ENCODE results near the gene ZNF148.

DNA sequence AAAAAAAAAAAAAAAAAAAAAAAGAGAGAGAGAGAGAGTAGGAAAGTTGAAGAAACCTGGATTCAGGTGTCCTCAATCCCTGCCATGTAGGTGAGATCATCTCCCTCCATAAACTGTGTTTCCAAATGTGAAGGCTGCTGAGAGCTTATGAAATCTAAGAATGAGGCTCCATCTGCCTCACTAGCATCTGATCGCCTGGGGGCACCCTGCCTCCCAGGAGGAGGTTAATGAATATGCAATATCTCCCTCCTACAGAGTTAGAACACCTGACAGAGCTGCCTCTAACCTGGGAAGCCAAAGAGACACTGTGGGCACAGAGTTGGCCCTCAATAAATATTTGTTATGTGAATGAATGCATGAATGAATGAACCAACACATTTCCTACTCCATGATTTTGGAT is 23.8 kb upstream of the ZNF148 start:
- TF ChIP-seq, protein P1, sequence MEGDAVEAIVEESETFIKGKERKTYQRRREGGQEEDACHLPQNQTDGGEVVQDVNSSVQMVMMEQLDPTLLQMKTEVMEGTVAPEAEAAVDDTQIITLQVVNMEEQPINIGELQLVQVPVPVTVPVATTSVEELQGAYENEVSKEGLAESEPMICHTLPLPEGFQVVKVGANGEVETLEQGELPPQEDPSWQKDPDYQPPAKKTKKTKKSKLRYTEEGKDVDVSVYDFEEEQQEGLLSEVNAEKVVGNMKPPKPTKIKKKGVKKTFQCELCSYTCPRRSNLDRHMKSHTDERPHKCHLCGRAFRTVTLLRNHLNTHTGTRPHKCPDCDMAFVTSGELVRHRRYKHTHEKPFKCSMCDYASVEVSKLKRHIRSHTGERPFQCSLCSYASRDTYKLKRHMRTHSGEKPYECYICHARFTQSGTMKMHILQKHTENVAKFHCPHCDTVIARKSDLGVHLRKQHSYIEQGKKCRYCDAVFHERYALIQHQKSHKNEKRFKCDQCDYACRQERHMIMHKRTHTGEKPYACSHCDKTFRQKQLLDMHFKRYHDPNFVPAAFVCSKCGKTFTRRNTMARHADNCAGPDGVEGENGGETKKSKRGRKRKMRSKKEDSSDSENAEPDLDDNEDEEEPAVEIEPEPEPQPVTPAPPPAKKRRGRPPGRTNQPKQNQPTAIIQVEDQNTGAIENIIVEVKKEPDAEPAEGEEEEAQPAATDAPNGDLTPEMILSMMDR (IDR thresholded peaks at IDR 0.05), result no peak
- no peak for TF ChIP-seq ZFX (IDR thresholded peaks at IDR 0.05; ENCODE audit: borderline replicate concordance)

All from 22Rv1 (cell line).